Renal pelvis (tissue), 4 donors: ENCODE measurements around the gene MATK. TPM values are rescaled to one million over a fixed set of nuclear protein-coding genes. Genes with fewer than 3 reads are reported as not detected.
"Not testable (repeated sequence)": the region's sequence is repeated elsewhere in the genome, so short reads cannot be mapped to it uniquely, and the experiment has no call there.

Experiments
- DNase-seq: peaks from one replicate; pipeline ENCODE4 v3.0.0-alpha.2; 2013
- polyA plus RNA-seq, 3 donors: library from polyadenylated mRNA; unstranded; fragments of 120-200 nt; gene quantifications; one replicate each; pipeline ENCODE4 v1.2.1, GENCODE V29; 2013; ENCODE audit not compliant: insufficient read length in 3 of 3

The MATK gene
- polyA plus RNA-seq, 3 donors = 1.6 to 2.4 (median 2.0) TPM

- DNase-seq = no peak
Observed at GRCh38 chr19:3771000-3771905, 14.9 kb downstream of the MATK start.

DNA sequence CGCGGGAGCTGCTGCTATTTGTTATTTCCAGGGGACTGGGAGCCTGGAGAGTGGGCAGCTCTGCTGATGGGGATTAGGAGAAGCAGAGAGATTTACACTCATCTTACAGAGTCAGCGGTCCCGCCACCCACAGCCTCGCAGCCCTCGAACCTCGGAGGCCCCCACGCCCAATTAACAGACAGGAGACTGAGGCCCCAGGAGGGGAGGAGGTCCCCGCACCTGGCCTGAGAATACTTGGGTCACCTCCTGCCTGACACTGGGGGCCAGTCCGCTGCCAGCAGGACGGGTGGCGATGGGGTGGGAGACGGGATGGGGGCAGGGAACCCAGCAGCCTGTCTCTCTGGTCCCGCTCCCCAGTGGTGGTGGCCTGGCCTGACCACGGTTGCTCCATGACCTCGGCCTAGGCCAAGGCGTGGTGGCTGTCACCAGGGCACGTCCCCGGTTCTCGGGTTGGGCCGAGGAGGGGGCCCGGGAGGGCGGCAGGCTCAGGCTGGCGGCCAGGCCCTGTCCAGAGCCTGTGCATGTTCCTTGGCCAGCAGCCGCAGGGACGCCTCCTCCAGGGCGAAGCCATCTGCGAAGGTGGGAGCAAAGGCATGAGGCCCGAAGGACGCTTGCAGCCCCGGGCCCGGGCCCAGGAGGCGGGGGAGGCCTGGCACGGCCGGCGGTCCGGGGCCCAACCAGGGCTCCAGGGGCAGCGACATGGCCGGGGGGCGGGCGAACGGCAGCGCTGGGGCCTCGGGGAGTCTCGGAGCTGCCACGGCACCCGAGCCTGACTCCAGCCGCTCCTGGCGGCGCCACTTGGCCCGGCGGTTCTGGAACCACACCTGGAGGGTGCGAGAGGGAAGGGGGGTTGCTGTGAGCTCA is 15.8 kb downstream of the MATK start:
- no peak for DNase-seq

DNA sequence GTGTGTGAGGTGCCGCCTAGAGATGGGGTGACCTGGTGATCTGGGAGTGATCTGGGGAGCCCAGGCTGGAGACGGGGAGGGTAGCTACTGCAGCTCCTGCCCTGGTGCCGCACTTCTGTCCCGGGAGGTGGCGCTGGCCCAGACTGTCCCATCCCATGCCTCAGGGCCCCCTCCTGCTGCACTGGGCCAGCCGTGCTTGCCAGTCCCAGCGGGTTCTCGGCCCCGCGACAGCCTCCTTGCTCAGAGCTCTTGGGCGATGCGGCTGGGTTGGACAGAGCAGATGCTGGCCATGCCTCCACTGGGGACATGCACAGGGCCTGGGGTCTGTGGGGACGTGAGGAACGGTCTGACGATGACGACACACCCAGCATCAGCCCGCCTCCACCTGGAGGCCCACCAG is 16.7 kb downstream of the MATK start:
- no peak for DNase-seq

- no peak for DNase-seq
Observed at GRCh38 chr19:3768748-3769099, 17.5 kb downstream of the MATK start.

- DNase-seq = no peak
Observed at GRCh38 chr19:3768015-3768747, 18.0 kb downstream of the MATK start.

DNA sequence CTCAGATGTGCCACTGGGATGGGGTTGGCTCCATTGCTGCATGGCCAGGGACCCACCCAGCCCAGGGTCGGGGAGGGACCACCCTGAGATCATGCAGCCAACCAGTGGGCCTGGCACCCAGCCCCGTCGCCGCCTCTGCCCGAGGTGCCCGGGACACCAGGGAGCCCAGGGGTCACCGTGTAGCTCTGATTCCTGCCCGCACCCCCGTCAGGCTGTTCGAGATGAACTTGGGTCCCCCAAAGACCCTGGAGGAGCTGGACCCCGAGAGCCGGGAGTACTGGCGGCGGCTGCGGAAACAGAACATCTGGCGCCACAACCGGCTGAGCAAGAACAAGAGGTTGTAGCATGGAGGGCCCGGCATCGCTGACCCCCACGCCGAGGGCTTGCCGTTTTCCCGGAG is 19.1 kb downstream of the MATK start:
- no peak for DNase-seq

DNA sequence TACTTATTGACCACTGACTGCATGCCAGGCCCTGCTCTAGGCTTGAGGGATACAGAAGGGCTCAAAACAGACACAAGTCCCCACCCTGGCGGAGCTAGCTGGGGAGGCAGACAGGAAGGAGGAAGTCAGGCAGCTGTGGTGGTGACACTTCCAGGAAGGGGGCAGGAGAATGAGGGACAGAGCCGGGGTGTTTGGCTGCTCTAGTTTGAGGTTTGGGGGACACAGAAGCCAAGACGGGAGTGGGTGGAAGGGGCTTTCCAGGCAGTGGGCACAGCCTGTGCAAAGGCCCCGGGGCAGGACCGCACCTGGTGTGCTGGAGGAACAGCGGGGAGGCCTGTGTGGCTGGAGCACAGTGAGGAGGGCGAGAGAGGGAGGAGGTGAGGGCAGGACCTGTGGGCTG is 19.7 kb downstream of the MATK start:
- no peak for DNase-seq

GRCh38 chr19:3765757-3766156 is 20.4 kb downstream of the MATK start:
- DNase-seq = not testable (repeated sequence)

DNA sequence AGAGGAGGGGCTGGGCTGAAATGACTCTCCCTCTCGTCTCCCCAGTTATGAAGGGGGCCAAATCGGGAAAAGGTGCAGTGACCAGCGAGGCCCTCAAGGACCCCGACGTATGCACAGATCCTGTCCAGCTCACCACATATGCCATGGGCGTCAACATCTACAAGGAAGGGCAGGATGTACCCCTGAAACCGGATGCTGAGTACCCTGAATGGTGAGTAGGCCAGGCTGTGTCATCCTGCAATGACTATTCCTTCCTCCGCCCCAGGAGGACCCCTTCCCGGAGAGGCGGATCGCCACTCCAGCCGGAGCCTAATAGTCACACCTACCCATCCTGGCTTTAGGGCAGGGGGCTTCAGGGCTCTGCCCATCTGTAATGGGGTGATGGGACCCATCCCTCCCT is 21.1 kb downstream of the MATK start:
- no peak for DNase-seq

GRCh38 chr19:3762501-3763459 is 23.4 kb downstream of the MATK start, which contains the start of gene MRPL54:
Gene MRPL54 (plus strand): TSS chr19:3762682. CDS start chr19:3762701, 19 bp downstream.
- peak; percentile 99 for DNase-seq

GRCh38 chr19:3762130-3762473 is 24.1 kb downstream of the MATK start:
- DNase-seq = no peak

GRCh38 chr19:3761382-3762129 is 24.6 kb downstream of the MATK start, which contains the start of gene APBA3:
Gene APBA3 (minus strand): TSS chr19:3761692. CDS start chr19:3760264, 1,428 bp downstream.
- DNase-seq = peak; percentile 86

DNA sequence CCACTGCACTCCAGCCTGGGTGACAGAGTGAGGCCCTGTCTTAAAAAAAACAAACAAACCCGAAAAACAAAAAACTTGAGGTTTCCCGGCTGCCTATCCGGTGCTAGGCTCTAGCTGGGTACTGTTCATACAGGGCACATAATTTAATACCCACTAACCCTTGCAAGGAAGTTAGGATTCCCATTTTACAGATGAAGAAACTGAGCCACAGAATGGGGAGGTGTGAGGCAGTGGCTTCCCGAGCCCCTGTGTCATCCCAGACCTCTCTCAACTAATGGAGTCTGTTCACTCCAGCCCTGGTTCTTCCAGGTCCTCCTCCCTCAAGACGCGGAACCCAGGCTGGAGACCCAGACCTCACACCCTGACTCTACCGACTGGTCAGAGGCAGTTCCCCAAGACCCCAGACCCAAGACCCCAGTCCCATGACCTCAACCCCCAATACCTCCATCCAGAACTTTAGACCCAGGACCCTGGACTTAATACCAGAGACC is 25.3 kb downstream of the MATK start:
- no peak for DNase-seq

- DNase-seq = no peak
Observed at GRCh38 chr19:3759482-3760254, 26.5 kb downstream of the MATK start.

- DNase-seq = not testable (repeated sequence)
Observed at GRCh38 chr19:3758297-3758696, 27.9 kb downstream of the MATK start.

DNA sequence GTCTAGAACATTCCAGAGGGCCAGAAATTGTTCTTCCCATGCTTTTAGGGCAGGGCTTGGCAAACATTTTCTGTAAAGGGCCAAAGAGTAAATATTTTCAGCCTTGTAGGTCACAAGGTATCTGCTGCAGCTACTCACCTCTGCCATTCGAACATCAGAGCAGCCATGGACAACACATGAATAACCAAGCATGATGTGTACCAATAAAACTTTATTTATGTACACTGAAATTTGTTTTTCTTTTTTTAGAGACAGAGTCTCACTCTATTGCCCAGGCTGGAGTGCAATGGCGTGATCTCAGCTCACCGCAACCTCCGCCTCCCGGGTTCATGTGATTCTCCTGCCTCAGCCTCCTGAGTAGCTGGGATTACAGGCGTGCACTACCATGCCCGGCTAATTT is 28.5 kb downstream of the MATK start:
- DNase-seq = not testable (repeated sequence)

GRCh38 chr19:3753631-3754410 is 32.4 kb downstream of the MATK start:
- no peak for DNase-seq

GRCh38 chr19:3752492-3752891 is 33.7 kb downstream of the MATK start:
- no peak for DNase-seq
